GM18511 (cell line): ENCODE results near the gene ANKRD29.
"Not testable (repeated sequence)": the region's sequence is repeated elsewhere in the genome, so short reads cannot be mapped to it uniquely, and the experiment has no call there.

Experiments
- ATAC-seq: cut with Tn5 transposase; IDR thresholded peaks from one replicate; pipeline ENCODE4 v1.9.1; 2021; ENCODE audit warnings: mild to moderate bottlenecking, moderate library complexity; ENCODE audit not compliant: unreplicated experiment

The ANKRD29 gene

DNA sequence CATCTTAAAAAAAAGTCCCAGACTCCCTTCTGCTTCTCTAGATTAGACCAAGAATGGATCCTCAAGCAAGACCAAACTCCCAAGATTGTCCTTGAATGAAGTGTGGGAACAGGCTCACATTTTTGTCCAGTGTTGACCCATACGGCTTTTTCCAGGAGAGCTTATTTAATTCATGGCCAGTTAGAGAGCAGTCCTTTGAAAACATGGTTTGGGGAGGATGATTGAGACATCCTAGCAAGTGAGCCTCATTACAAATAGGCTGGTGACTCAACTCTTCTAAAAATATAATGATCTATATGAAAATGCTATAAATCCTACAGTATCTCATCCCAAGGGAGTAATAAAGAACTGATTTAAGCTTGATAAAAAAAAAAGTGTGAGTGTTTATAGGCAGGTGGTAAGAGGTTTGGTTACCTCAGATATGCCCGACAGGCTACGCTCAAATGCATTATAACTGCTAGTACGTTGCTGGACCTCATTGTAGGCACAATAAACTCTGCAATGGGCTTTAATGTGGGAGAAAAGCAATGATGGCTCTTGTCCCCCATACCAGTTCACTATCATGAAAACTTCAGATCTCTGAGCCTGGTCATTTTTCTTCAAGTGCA, 17.0 kb downstream of the ANKRD29 start:
- no peak for ATAC-seq

DNA sequence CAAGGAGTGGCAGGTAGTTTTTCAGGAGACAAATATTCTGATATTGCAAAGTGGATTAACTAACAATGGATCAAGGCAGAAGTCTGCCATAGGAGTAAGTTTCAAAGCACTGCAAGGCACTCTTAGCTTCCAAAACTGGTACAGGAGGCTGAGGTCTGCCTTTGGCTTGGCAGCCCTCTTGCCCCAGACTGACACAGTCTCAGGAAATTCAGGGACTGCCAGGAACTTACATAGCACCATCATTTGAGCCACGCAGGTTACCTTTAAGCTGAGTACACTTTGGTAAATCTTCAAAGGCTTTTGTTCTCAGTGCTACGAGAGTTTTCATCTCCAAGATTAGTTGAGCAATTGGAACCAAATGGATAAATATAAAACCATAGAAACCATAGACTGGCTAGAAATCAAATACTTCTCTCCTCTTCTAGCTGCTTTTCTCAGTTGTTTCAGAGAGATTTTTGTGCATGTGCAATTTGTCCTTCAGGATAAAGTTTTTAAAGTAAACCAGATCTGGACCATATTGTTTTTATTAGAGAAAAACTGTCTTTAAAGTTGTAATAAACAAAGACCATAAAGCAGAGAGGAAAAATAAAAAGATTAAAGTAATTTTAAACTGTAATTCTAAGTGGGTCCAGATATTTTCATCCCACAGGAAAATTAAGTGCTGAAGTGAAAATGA, 18.8 kb downstream of the ANKRD29 start:
- no peak for ATAC-seq

DNA sequence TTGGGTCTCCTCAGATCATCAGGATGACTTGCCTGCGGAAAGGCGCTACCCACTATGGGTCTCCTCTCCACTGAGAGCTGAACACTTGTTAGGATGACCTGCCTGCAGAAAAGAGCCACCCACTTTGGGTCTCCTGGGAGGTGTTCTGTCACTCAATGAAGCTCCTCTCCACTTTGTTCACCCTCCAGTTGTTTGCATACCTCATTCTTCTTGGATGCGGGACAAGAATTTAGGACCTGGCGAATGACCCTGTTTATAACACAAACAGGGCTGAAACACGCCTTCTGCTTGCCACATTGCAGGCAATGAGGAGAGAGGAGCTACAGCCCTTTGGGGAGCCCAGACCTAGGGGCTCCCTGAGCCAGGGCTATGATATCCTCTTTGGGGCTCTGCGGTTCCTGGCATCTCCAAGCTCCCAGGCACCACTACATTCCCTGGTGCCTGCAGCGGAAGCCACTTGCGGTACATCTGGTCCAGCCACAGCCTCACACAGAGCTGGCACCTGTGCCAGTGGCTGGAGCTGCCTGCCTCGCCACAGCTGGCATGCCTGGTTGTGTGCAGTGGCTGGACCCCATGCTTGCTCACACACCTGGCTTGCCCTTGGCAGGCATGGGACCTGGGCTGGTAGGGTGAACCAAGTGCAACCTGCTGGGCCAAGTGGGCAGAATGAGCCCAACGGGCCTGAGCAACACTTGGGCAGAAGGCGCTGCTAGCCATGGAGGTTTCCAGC, 20.6 kb downstream of the ANKRD29 start:
- ATAC-seq: no peak

DNA sequence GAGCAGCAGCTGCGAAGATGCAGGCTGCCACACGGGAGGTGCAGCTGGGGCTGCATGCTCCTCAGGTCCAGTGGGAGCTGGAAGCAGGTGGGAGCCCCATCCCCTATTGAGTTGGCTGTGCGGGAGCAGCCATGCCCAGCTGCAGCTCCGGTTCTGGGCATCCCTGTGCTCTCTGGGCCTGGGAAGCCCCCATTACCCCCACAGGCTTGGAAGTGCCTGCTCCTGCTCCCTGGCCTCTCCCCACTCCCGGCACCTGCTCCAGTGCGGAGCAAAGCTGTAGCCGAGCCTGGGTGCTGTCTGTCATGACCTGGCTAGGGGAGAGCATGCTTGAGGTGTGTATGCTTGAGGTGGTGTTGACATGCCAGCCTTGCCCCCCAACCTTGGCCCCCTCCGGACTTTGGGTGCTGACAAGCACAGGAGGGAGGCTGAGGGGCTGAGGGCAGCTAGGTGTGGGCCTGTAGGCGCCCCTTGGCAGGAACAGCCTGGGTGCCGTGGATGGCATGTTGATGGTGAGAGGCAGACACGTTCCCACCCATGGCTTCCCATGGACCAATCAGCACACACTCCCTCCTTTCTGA, 21.5 kb downstream of the ANKRD29 start:
- no peak for ATAC-seq

DNA sequence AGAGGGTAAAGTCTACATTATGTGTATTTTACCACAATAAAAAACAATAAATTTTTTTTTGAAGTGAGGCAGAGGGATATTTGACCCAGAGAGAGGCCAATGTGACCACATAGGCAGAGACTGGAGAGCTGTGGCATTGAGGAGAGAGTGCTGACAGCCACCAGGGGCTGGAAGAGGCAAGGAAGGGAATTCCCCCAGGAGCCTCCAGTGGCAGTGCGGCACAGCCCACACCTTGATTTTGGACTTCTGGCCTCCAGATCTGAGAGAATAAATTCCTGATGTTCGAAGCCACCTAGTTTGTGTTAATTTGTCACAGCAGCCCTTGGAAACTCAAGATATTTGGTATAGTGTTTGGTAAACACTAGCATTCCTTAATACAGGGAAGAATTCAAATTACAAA, 22.7 kb downstream of the ANKRD29 start:
- no peak for ATAC-seq

DNA sequence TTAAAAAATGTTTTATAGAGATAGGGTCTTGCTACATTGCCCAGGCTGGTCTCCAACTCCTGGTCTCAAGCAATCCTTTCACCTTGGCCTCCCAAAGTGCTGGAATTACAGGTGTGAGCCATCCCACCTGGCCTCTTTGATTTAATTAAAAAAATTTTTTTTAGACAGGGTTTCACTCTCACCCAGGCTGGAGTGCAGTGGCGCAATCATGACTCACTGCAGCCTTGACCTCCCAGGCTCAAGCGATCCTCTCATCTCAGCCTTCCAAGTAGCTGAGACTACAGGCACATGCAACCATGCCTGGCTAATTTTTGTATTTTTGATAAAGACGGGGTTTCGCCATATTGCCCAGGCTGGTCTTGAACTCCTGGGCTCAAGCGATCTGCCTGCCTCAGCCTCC, 26.3 kb downstream of the ANKRD29 start:
- ATAC-seq: not testable (repeated sequence)

DNA sequence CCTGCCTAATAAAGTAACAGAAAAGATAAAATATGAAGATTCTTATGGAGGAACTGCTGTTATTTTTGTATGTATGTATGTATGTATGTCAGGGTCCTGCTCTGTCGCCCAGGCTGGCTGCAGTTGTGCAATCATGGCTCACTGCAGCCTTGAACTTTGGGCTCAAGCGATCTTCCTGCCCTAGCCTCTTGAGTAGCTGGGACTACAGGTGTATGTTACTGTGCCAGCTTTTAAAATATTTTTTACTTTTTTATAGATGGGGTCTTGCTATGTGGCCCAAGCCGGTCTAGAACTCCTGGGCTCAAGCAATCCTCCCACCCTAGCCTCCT, 26.7 kb downstream of the ANKRD29 start:
- ATAC-seq: no peak

DNA sequence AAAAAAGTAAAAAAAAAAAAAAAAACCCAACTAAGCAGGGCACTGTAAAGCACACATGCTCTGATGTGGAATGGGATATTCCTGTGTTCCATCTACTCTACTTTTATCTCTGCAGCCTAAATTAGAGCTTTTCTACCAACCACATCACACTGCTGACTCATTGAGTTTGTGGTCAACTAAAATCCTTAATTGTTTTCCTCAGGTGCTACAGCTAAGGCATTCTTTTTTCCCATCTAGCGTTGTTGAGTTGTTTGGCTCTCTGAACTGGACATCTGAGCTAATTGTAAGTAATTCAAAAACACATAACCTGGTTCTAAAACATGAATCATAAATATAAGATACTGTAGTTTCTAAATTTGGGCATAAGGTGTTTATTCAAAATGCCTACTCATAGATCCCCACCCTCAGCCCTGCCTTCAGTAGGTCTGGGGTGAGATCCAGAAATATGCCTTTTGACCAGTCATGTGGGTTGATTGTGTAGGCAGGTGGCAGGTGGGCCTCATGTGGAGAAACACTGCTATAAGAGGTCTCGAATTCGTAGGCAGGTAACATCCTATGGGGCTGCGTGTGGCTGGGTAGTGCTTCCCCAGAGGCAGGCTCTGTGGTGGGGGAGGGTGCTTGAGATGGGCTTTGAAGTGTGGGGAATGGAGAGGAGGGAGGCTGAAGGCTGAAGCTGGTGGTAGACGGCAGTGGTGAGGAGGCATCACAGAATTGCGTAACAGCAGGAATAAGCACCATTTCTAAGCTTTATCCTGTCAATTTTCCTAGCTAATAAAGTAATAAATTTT, 27.2 kb downstream of the ANKRD29 start:
- ATAC-seq: no peak

DNA sequence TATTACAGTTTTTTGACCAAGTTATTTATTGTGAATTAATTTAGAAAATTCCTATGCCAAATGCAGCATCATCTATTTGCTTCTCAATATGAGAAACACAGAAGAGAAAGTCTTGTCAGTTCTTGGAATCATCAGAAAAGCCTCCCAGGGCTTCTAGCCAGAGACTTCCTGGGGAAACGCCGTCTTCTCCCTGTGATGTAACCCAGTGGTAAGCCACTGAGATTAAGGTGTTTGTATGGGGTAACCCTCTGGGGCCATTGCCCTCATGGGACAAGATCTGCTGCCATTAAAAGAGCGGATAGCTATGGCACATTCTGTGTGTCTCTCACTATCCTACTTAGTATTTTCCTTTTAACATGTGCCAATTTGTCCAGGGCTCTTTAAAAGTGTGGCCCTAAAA, 28.0 kb downstream of the ANKRD29 start:
- no peak for ATAC-seq

DNA sequence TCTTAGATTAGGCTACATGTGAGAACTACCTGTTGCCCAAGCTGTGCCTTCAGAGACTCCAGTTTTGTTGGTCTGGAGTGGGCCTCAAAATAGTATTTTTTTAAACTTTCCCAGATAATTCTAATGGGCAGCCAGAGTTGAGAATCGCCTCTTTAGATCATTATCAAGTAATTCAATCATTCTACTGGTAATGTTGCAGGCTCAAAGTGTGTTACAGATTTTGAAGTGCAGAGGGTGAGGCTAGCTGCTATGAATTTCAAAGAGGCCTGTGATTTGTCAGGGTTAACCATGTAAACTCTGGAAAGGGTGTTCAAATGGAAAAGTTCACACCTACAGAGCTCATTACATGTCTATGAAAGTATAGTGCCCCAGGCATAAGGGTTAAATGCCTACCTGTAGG, 30.1 kb downstream of the ANKRD29 start:
- ATAC-seq: no peak

DNA sequence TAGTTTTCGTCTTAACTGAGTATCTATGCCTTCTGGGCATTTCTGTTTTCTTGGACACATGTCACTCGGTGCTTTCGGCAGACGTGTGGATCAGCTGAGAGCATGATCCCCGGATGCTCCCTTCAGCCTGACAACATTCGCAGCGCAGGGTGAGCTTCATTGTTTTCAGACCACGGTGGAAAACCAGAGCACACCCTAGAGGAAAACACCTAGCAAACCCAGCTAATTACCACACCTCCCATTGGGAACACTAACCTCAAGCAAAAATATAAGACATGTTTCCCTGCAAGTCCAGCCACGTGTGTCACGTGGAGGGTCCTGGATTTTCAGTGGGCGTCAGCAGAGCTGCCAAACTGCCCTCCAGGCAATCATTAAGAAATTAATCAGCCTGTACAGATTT, 31.0 kb downstream of the ANKRD29 start:
- no peak for ATAC-seq

DNA sequence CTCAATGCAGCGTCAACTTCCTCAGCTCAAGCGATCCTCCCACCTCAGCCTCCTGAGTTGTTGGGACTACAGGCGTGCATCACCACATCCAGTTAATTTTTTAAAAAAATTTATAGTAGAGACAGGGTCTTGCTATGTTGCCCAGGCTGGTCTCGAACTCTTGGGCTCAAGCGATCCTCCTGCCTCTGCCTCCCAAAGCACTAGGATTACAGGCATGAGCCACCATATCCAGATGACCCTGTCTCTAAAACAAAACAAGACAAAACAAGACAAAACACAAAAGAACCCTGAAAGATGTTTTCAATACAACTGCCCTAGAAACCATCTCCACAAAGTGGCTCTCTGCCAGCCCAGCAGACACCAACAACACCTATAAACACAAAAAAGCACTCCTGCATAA, 31.4 kb downstream of the ANKRD29 start:
- no peak for ATAC-seq

DNA sequence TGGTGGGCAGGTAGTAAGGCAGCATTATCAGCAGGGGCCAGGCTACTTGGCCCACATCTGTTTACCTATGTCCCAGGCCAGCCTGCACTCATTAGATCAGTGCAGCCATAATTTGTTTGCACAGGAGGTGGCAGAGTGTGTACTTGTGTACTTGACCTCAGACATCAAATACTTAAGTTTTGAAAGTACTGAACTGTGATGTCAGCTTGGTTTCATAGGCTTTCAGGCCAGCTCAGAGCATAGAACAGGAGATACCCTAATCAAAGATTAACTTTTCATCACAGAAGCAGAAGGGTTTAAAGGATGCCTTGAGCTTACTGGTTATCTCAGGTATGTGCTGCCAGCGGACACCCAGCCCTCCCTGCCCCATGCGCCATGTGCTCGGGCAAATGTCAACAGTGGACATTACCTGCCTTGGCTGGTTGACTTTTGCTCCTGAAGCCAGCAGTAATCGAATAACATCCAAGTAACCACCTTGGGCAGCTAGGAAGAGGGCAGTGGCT, 33.2 kb downstream of the ANKRD29 start:
- peak; percentile 99 for ATAC-seq

DNA sequence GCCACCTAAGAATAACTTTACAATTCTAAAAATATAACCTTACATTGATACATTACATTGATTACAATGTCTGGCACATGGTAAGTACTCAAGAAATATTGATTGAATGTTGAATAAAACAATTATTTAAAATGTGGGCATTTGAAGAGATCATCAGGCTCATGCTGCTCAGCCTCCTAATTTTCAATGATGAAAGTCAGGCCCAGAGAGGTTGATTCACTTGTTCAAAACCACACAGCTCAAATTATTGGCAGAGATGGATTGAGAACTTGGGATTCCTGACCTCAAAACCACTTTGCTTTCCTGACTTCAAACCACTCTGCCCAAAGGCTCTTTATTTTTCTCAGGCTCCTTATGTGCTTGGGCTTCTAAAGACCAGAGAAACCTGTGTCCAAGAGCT, 34.7 kb downstream of the ANKRD29 start:
- no peak for ATAC-seq

DNA sequence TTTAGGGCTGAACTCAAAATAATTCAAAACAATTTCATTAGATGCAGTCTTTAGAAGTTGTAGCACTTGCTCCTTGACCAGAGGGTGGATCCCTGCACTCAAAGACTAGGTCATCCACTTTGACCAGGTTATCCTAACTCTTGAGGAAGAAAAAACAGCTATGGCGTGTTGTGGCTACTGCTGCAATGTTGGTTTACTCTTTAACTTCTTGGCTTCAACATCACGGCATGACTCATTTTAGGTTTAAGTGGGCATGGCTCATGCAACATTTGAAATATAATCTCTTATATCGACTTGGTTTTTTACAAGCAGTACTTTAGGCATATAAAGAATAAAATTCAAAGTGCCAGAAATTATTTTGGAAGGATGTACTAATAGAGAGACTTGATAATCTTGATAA, 35.4 kb downstream of the ANKRD29 start:
- ATAC-seq: no peak

DNA sequence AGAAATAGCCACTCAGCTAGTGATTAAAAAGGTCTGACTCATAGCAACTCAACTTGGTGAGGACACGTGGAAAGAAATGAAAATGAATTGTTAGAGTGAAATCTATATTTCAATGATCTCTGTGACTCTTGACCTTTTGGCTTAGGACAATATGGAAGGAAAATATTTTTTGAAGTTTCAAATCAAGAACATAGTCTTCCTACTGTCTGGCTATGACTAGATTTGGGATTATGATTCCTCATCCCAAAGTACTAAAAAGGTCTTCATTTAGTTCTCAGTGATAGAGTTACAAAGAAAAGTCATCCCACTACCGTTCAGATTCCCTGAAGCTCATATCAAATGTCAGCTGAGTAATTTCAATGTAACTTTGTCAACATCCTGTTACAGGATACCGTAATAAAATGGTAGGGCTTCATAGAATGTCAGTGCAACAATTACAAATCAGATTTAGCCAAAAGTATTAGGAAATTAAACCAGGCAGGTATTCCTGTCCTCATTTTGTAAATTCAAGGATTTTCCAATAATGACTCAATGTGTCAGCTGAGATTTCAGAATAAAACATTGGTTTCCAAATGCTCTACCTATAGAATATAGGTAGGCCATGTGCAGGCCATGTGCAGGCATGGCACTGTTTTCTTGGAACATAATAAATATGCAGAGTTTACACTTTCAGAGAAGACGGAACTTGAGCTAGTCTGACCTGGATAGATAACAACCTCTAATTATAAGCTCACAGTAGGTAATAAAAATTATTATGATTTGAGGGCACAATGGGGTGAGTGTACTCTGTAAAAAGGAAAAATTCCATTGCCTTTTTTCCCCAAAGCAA, 36.0 kb downstream of the ANKRD29 start:
- no peak for ATAC-seq

DNA sequence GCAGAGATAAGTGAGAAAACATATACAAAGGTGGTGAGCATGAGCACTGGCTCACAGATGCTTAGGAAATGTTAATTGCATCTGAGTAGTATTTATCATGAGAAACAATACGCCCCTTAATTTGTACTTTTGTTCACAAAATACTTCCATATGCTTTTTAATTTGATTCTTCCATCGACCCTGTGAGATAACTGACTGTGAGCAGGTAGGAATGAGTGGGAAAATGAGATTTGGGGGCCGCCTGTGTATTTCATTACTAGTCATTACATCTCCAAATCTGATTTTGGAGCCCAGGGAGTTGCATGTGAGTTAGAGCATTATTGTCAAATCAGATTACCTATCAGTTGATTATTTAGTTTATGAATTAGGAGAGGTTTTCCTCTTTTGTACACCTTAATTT, 39.7 kb downstream of the ANKRD29 start:
- ATAC-seq: no peak

DNA sequence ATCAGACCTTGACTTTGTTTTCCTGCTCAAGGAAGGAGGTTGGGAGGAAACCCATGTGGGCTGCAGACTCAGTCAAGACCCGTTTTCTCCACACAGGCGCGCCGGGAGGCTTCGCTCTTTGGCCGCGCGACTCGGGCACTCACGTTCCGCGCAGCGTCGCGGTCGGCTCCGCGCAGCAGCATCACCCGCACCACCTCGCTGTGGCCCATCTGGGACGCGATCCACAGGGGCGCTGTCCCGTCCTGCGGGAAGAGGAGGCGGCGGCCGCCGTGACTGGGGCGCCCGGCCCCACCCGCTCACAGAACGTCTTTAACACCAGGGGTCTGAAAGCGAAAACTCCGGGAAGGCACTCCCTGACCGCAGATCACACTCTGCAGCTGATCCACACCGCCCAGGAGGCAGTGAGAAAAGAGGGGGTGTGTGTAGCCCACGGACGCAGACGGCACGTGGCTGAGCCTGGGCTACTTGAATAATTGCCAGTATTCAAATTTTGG, 43.3 kb downstream of the ANKRD29 start:
- peak; percentile 36 for ATAC-seq

DNA sequence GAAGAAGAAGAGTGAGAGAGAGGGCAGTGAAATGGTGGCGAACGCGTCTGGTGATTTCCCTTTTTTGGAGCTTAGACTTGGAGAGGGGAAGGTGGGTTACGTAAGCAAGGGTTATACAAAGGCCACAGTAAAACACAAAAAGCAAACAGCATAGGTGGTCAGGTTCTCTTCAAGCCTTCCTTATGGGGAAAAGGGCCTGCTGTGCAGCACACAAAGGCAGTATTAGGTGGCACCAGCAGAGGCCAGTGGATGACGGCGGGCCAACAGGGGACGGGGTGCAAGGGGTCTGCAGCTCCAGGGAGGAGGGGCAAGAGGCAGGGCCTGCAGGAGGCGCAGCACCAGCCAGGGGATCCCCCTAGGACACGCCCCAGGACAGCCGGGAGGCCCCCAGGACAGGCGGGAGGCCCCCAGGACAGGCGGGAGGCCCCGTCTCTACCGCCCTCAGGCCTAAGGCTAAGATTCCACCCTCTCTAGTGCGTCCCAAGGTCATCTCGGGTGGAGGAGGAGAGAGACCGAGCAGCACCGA, 43.8 kb downstream of the ANKRD29 start:
- ATAC-seq: peak; percentile 36
